Prostate gland (tissue), 2 donors: ENCODE results near the gene PEX5.

Source experiments
- POLR2A ChIP-seq: fragments of 450-650 bp; IDR thresholded peaks from one replicate; pipeline ENCODE4 v1.6.1; 2016; ENCODE audit warnings: antibody characterized with exemption, mild to moderate bottlenecking
- TF ChIP-seq, protein P1 (sequence below), 4 experiments: fragments of 200-600 bp in 2 of 4; fragments of 450-650 bp in 2 of 4; sonication (generic) in 2 of 4; IDR thresholded peaks; 1 replicate in 3 of 4; 2 replicates in 1 of 4; pipeline ENCODE4 v1.5.1; 2016 to 2019; ENCODE audit warnings: antibody characterized with exemption in 4 of 4, mild to moderate bottlenecking in 2 of 4, moderate library complexity in 2 of 4

DNA sequence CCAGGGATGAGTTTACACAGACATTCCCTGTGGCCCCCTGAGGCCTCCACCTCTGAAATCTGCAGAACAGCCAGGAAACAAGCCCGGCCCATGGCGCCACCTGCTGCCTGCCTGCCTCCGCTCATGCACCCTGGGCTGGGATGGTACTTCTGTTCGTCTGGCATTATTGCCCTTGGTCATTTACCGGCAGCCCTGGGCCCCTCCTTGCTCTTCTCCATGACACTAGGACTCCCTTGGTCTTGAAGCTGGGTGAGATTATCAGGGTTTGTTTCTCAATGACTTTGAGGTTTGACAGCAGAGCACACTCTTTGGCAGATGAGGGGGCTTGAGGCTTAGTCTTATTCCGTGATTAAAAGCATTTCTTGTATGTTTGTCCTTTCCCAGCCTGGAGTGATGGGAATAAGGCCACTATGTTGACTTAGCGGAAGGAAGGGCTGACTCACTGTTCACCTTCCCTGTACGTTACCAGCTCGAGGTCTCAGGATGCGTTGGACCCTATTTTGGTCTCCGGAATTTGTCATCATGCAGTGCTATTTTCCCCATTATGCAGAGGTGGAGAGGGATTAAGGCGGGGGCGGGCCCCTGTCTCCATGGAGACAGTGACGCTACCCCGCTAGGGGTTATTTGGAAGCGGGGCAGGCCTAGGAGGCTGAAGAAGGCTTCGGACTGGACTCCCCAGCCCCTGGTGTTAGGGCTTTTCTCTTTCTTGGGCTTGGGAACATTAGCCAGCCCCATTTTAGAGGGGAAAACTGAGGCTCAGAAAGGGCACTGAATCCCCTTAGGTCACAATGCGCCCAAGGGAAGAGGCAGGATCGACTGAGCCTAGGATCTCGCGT, 706 bp upstream of the PEX5 start:
- TF ChIP-seq, protein P1, sequence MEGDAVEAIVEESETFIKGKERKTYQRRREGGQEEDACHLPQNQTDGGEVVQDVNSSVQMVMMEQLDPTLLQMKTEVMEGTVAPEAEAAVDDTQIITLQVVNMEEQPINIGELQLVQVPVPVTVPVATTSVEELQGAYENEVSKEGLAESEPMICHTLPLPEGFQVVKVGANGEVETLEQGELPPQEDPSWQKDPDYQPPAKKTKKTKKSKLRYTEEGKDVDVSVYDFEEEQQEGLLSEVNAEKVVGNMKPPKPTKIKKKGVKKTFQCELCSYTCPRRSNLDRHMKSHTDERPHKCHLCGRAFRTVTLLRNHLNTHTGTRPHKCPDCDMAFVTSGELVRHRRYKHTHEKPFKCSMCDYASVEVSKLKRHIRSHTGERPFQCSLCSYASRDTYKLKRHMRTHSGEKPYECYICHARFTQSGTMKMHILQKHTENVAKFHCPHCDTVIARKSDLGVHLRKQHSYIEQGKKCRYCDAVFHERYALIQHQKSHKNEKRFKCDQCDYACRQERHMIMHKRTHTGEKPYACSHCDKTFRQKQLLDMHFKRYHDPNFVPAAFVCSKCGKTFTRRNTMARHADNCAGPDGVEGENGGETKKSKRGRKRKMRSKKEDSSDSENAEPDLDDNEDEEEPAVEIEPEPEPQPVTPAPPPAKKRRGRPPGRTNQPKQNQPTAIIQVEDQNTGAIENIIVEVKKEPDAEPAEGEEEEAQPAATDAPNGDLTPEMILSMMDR (IDR thresholded peaks at IDR 0.05) = peak in 3 of 4 experiments; percentile 20 to 54 (median 46)
- no peak for TF ChIP-seq POLR2A
